PC-3 (cell line): ENCODE results near the gene LOXL4. TPM values are rescaled to one million over a fixed set of nuclear protein-coding genes. Genes with fewer than 3 reads are reported as not detected.

Source experiments
- ATAC-seq: fragments of 200-7000 bp; cut with Tn5 transposase; 2 replicates; pipeline ENCODE4 v1.9.1; 2020; ENCODE audit warnings: mild to moderate bottlenecking, moderate library complexity
- BruUV-seq: library from RNA; stranded (reverse); fragments of 400-500 nt; replicated peaks from 2 replicates; lab custom pipeline; 2021; lab: Mats Ljungman, UMichigan
- CTCF ChIA-PET: fragments of 300-600 bp; sonication (Branson Sonifier 250); formaldehyde crosslinking; loops from one replicate; lab custom pipeline; 2022; ENCODE audit warnings: antibody characterized with exemption; lab: Charles Lee
- POLR2A ChIA-PET: fragments of 300-600 bp; sonication (Branson Sonifier 250); formaldehyde crosslinking; loops from one replicate; lab custom pipeline; 2022; ENCODE audit warnings: antibody characterized with exemption; ENCODE audit not compliant: unreplicated experiment; lab: Charles Lee
- DNase-seq: peaks from one replicate; pipeline ENCODE4 v3.0.0-alpha.2; 2015
- H2AFZ ChIP-seq: fragments of 300-600 bp; sonication (generic); 2 replicates; pipeline ENCODE4 v1.6.0; 2016; ENCODE audit warnings: antibody characterized with exemption, low read length
- H3F3A ChIP-seq: fragments of 300-600 bp; sonication (generic); one replicate; pipeline ENCODE4 v1.6.0; 2017; ENCODE audit warnings: antibody characterized with exemption, low read length, control low read depth, mild to moderate bottlenecking; ENCODE audit not compliant: unreplicated experiment
- H3K27ac ChIP-seq: fragments of 300-600 bp; sonication (generic); 2 replicates; pipeline ENCODE4 v1.5.1; 2016; ENCODE audit warnings: mild to moderate bottlenecking, low read length
- H3K27me3 ChIP-seq: fragments of 300-600 bp; sonication (generic); 2 replicates; pipeline ENCODE4 v1.6.1; 2016; ENCODE audit warnings: low read length, mixed read lengths
- H3K36me3 ChIP-seq: fragments of 300-600 bp; sonication (generic); 2 replicates; pipeline ENCODE4 v1.6.1; 2016; ENCODE audit warnings: low read depth, mixed run types, low read length, mixed read lengths
- H3K4me1 ChIP-seq: fragments of 300-600 bp; sonication (generic); 2 replicates; pipeline ENCODE4 v1.5.1; 2016; ENCODE audit warnings: low read length; ENCODE audit not compliant: insufficient read depth
- H3K4me2 ChIP-seq: fragments of 300-600 bp; sonication (generic); 2 replicates; pipeline ENCODE4 v1.6.0; 2016; ENCODE audit warnings: low read length
- H3K4me3 ChIP-seq: fragments of 300-600 bp; sonication (generic); 2 replicates; pipeline ENCODE4 v1.5.1; 2016; ENCODE audit warnings: mild to moderate bottlenecking, low read length, mixed read lengths
- H3K79me2 ChIP-seq: fragments of 300-600 bp; sonication (generic); 2 replicates; pipeline ENCODE4 v1.6.1; 2017; ENCODE audit warnings: low read length, mixed read lengths
- H3K9ac ChIP-seq: fragments of 300-600 bp; sonication (generic); 2 replicates; pipeline ENCODE4 v1.6.0; 2016; ENCODE audit warnings: mild to moderate bottlenecking, low read length
- H3K9me2 ChIP-seq: fragments of 300-600 bp; sonication (generic); replicated peaks from 2 replicates; pipeline ENCODE4 v1.6.1; 2016; ENCODE audit warnings: mixed run types, low read length, mixed read lengths
- H3K9me3 ChIP-seq: fragments of 300-600 bp; sonication (generic); 2 replicates; pipeline ENCODE4 v1.6.1; 2016; ENCODE audit warnings: low read length, mixed read lengths
- H4K20me1 ChIP-seq: fragments of 300-600 bp; sonication (generic); 2 replicates; pipeline ENCODE4 v1.6.1; 2016; ENCODE audit warnings: low read length, mixed read lengths
- CTCF ChIP-seq: fragments of 300-600 bp; sonication (generic); conservative IDR thresholded peaks from 2 replicates; pipeline ENCODE4 v1.5.1; 2017; ENCODE audit warnings: antibody characterized with exemption, low read depth, mild to moderate bottlenecking, low read length
- EZH2 ChIP-seq: fragments of 300-600 bp; sonication (generic); IDR thresholded peaks from one replicate; pipeline ENCODE4 v1.6.1; 2017; ENCODE audit warnings: antibody characterized with exemption, mild to moderate bottlenecking, low read length; ENCODE audit not compliant: unreplicated experiment
- EZH2phosphoT487 ChIP-seq: fragments of 300-600 bp; sonication (generic); IDR thresholded peaks from 2 replicates; pipeline ENCODE4 v1.6.1; 2018; ENCODE audit warnings: mild to moderate bottlenecking, antibody characterized with exemption, low read length, borderline replicate concordance
- intact Hi-C: fragments of 100-400 bp; cut with micrococcal nuclease; formaldehyde crosslinking; loops from 2 replicates; pipeline ENCODE4 v1.9.0; 2023
- total RNA-seq: library from RNA; depleted of rRNA; stranded (reverse); fragments of >200 nt; gene quantifications from 2 replicates; pipeline ENCODE4 v1.2.3, GENCODE V29; 2014

The LOXL4 gene
- total RNA-seq, 1 experiment from 2014 or later = 8.2 TPM

- Histone ChIP-seq H3K36me3 (no peaks in the 10 kb centered on the region; the same call in 1 of the 2 replicates), H3K9me2 (no peaks in the 10 kb centered on the region), H3K4me2 (no peak overlapping the region), H2AFZ (no peak overlapping the region), H3K9me3 (no peaks in the 10 kb centered on the region), H3K79me2 (peaks cover 7% of the 10 kb centered on the region; the same call in 1 of the 2 replicates), H3K4me3 (no peak overlapping the region), H3K27ac (no peak overlapping the region), H3F3A (no peaks in the 10 kb centered on the region), H3K27me3 (no peaks in the 10 kb centered on the region), H3K4me1 (no peaks in the 10 kb centered on the region; the same call in 1 of the 2 replicates), H4K20me1 (no peaks in the 10 kb centered on the region), H3K9ac (no peak overlapping the region)
- intact Hi-C loops = no loop called here
- ATAC-seq = no peak
- no peak for DNase-seq
- ChIA-PET CTCF (interaction anchor here (0.6 kb wide), 1 partner anchor 16 kb away, joined by 3 read pairs; no protein-coding TSS in a partner anchor), POLR2A (no interaction called here)
- BruUV-seq = no TSS peak
- TF ChIP-seq EZH2phosphoT487 = no peak
These were observed 43.0 kb downstream of the LOXL4 start for GRCh38 chr10:98224996-98225395.

GRCh38 chr10:98224509-98224908 lies 43.5 kb downstream of the LOXL4 start:
- H3K27ac ChIP-seq = no peak overlapping the region
- TF ChIP-seq CTCF (no peak), EZH2 (no peak)
- peak; percentile 18 for DNase-seq
- H3K9me3 ChIP-seq = no peaks in the 10 kb centered on the region
- H3K4me2 ChIP-seq = no peak overlapping the region
- no peaks in the 10 kb centered on the region; the same call in 1 of the 2 replicates for H3K36me3 ChIP-seq
- no peaks in the 10 kb centered on the region for H3K9me2 ChIP-seq
- H4K20me1 ChIP-seq = no peaks in the 10 kb centered on the region
- no peak overlapping the region for H3K9ac ChIP-seq
- no TSS peak for BruUV-seq
- no peaks in the 10 kb centered on the region for H3K27me3 ChIP-seq
- no peak; the same call in none of the 2 replicates for ATAC-seq
- H3K4me3 ChIP-seq = no peak overlapping the region
- H3F3A ChIP-seq = no peaks in the 10 kb centered on the region
- H3K4me1 ChIP-seq = no peaks in the 10 kb centered on the region; the same call in 1 of the 2 replicates
- no peak overlapping the region for H2AFZ ChIP-seq
- CTCF ChIA-PET = interaction anchor here (0.6 kb wide), 1 partner anchor 17 kb away, joined by 3 read pairs; no protein-coding TSS in a partner anchor
- POLR2A ChIA-PET = no interaction called here
- H3K79me2 ChIP-seq = peaks cover 11% of the 10 kb centered on the region
- intact Hi-C loops = no loop called here

GRCh38 chr10:98223874-98224273 lies 44.1 kb downstream of the LOXL4 start:
- no peaks in the 10 kb centered on the region for H3K27me3 ChIP-seq
- ChIA-PET POLR2A (no interaction called here), CTCF (no interaction called here)
- no peaks in the 10 kb centered on the region for H3K9me2 ChIP-seq
- no peaks in the 10 kb centered on the region; the same call in 1 of the 2 replicates for H3K36me3 ChIP-seq
- no peak overlapping the region for H3K27ac ChIP-seq
- intact Hi-C loops = no loop called here
- no peaks in the 10 kb centered on the region for H3F3A ChIP-seq
- H3K4me3 ChIP-seq = no peak overlapping the region
- no peaks in the 10 kb centered on the region for H4K20me1 ChIP-seq
- TF ChIP-seq EZH2phosphoT487 = no peak
- TF ChIP-seq EZH2 = no peak
- H2AFZ ChIP-seq = no peak overlapping the region
- BruUV-seq = no TSS peak
- no peaks in the 10 kb centered on the region; the same call in 1 of the 2 replicates for H3K4me1 ChIP-seq
- peaks cover 17% of the 10 kb centered on the region for H3K79me2 ChIP-seq
- H3K4me2 ChIP-seq = no peak overlapping the region
- no peak for DNase-seq
- H3K9me3 ChIP-seq = no peaks in the 10 kb centered on the region
- ATAC-seq = no peak
- H3K9ac ChIP-seq = no peak overlapping the region
